ENCODE measurements around the gene GABPB1.

DNA sequence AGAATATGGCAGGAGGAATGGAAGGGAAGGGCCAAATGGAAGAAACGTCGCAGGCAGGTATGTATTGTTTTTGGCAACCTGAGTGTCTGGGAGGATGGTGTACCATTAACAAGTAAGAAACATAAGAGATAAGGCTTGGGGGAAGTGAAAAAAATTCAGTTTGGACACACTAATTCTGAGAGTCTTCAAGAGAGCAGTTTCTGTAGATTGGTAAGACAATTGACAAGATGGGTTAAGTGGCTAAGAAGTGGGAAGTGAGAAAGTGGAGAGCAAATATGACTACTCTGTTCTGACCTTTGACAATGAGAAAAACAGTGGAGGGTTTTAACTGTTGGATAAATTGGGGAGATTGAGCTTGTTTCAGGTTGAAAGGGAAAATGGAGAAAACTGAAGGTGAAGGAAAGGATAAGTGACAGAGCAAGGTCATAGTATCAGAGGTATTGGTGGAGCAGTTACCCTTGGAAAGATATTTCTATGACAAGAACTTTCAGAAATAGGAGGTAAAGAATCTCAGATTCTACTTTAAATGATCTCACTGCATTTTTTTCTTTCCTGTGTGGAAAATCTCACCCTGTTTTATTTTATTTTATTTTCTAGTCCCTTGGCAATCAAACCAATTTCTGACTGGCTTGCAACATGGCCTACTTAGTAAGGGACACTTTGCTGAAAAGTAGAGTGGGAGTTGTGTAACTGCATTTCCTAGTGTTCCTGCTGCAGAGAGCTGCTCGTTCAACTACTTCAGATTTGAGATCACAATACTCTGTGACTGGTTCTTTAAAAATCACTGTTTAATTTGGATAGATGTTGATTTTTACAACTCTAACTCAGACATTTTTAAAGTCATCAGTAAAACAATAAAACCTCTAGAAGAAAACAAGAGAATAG lies 23.1 kb upstream of the GABPB1 start:
- TF ChIP-seq, protein P1, sequence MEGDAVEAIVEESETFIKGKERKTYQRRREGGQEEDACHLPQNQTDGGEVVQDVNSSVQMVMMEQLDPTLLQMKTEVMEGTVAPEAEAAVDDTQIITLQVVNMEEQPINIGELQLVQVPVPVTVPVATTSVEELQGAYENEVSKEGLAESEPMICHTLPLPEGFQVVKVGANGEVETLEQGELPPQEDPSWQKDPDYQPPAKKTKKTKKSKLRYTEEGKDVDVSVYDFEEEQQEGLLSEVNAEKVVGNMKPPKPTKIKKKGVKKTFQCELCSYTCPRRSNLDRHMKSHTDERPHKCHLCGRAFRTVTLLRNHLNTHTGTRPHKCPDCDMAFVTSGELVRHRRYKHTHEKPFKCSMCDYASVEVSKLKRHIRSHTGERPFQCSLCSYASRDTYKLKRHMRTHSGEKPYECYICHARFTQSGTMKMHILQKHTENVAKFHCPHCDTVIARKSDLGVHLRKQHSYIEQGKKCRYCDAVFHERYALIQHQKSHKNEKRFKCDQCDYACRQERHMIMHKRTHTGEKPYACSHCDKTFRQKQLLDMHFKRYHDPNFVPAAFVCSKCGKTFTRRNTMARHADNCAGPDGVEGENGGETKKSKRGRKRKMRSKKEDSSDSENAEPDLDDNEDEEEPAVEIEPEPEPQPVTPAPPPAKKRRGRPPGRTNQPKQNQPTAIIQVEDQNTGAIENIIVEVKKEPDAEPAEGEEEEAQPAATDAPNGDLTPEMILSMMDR (optimal IDR thresholded peaks at IDR 0.05 in 1 of 3, IDR thresholded peaks at IDR 0.05 in 1 of 3, conservative IDR thresholded peaks at IDR 0.05 in 1 of 3; ENCODE audit: extremely low read depth in 1 of 3, insufficient read depth in 2 of 3, low read length in 3 of 3): no peak
- no peak for TF ChIP-seq EZH2 (IDR thresholded peaks at IDR 0.05; ENCODE audit: low read length)
